Measurements from ENCODE around the gene MAB21L1.

The MAB21L1 gene

DNA sequence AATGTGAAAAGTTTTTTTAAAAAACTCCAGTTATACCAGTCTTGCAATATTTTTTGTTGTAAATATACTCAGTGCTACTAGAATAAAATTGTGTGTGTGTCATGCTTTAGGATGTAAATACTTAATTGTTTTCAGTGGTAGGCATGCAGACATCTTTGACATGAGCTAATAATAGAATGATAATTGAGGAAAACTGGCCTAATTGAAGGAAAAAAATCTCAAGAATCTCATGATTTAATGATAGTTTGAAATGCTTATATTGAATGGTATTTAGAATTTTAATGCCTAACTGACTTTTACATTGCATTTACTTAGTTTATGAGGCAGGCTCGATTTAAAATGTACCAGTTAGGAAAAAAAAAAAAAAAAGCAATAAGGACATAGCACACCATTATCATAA is 3.2 kb upstream of the MAB21L1 start:
- DNase-seq (ENCODE audit: low spot score) = no peak

DNA sequence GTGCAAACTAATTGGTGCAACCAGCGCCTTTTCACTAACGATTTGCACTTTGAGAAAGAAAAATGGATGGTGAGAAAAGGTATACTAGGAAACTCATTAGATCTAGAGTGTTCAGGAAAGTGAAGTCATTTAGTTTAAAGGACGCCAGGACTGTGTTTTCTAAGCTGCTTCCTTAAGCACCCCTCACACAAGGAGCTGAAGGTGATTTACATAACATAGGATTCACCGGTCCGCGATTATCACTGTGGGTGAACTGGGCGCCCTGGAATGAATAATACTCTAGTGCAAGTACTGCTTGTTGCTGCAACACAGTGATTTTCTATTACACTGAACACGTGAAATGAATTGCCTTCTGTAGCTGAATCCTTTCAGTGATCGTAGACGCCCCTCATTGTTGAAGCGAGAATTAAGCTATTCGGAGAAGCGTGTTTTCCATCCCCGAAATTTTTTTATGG is 2.6 kb upstream of the MAB21L1 start:
- DNase-seq (ENCODE audit: low spot score) = no peak

DNA sequence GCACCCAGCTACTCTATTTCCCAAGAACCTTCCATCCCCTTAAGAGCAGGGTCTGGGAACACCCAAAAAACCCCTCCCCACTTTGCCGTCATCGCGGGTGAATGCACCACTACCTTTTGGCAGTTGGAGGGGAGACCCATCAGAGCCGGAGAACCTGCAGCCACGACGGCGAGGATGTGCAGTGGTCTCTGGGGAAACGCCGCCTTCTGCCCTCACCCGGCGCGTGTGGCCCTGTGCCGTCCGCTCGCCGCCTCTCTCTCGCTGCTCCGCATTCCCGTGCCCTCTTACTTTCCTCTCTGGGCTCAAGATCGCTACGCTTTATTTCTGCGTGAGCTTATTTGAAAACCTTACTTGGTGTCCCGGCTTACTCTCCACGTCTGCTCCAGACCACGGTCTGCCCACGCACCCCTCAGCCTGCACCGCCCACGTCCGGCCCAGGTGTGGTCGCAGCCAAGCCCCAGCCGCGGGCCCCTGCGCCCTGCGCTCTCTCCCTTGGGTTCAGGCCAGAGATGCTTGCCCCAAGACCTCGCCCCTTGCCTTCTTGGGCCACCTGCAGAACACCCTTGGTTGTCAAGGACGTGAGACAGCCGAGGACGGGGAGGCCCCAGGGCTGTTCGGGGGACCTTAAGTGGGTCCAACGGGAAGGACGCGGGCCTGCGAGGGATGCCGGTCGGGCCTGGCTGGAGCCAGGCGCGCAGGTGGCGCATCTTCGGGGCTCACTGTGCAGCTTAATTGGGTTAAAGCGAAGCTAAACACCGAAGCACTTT is 2.0 kb upstream of the MAB21L1 start:
- DNase-seq (ENCODE audit: low spot score) = no peak

DNA sequence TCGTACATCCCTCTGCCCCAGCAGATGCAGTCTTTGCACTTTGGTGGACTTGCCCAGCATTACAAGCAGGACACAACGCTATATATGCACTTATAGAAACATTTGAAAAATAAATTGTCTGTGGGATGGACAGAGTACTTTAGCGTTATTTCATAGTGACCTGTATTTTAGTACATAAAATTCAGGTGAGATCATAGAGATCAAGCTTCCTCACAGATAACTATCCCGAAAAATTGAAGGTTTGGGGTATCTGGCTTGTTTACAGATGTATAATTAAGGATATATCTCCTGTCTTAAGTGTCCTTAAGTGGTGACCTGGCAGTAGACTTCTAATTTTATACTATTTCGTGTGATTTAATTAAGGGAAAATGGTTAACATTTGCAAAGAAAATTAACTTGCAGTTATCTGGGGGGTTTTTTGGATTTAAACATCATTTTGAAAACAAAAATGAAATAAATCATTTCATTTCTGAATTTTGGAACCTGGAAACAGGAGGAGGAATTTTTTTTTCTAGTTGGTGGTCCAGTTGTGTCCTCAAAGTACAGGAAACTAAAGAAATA is 977 bp upstream of the MAB21L1 start:
- no peak for DNase-seq (ENCODE audit: low spot score)

GRCh38 chr13:35475212-35475959 is 1.1 kb downstream of the MAB21L1 start:
- DNase-seq (ENCODE audit: low spot score) = no peak

DNA sequence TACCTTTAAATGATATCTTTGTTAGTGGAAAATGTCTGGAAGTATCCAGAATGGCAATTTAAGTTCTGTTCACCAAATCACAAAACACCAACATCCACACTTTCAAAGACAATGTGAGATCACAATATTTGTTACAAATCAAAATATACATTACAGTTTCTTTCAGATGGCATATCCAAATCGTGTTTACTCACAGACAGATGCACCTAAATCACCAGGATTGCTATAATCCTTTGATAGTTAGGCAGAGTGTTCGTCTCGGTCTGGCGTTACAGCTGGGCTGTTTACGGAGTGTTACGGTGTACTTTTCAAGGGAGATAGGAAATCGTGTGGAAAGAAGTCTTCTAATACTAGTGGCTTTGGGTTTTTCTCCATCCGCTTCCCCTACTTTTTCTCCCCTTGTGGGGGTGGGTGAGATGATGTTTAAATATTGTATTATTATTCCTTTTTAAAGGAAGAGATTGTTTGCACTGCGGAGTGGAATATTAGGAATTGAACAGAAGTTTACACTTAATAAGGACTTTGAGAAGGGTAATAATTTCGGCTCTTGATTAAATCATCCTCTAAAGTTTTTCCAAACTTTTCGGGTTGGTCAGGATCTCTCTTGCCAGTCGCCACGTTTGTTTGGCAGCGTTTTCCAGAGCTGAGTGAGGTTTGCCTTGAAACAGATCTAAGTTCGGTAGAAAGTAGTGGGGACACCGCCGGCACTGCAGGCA is 1.8 kb downstream of the MAB21L1 start:
- no peak for DNase-seq (ENCODE audit: low spot score)

DNA sequence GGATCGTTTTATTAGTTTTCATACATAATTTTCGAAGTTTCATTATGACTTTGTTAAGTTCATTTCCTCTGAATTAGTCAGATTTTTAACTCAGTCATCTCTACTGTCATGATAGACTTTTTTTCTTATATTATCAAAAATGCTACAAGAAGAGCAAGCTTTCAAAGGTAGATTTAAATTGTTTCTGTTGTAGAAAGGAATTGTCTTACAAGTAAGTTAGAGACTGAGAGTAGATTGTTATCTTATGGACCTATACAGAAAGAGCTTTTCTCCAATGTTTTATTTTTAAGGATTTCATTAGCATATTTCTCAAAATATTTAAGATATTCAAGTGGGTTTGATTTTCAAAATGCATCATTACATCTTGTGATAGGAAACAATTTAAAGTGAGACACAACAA is 2.7 kb downstream of the MAB21L1 start:
- DNase-seq (ENCODE audit: low spot score) = no peak

GRCh38 chr13:35473206-35473775 is 3.2 kb downstream of the MAB21L1 start:
- DNase-seq (ENCODE audit: low spot score) = no peak

DNA sequence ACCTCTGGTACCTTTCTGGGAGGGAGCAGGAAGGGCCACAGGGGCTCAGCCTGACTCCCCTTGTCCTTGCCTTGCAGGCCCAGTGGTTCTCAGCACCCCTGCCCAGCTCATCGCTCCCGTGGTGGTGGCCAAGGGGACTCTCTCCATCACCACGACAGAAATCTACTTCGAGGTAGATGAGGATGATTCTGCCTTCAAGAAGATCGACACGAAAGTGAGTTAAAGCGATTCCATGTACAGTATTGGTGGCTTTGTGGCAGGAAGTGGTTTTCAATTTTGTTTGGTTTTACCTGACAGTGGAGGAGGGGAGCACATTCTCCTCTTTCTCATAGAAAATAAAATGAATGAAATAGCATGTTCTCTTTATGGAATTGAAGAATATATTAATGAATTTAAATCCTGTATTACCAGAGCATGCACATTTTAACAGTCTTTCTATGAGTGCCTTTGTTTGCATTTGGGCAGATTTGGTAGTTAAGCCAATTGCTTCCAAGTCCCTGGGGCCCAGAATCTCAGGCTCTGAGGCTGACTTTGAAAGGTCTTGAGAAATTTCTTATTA is 4.1 kb downstream of the MAB21L1 start:
- no peak for DNase-seq (ENCODE audit: low spot score)

- DNase-seq (ENCODE audit: low spot score) = no peak
Observed at GRCh38 chr13:35471706-35472322, 4.7 kb downstream of the MAB21L1 start.

DNA sequence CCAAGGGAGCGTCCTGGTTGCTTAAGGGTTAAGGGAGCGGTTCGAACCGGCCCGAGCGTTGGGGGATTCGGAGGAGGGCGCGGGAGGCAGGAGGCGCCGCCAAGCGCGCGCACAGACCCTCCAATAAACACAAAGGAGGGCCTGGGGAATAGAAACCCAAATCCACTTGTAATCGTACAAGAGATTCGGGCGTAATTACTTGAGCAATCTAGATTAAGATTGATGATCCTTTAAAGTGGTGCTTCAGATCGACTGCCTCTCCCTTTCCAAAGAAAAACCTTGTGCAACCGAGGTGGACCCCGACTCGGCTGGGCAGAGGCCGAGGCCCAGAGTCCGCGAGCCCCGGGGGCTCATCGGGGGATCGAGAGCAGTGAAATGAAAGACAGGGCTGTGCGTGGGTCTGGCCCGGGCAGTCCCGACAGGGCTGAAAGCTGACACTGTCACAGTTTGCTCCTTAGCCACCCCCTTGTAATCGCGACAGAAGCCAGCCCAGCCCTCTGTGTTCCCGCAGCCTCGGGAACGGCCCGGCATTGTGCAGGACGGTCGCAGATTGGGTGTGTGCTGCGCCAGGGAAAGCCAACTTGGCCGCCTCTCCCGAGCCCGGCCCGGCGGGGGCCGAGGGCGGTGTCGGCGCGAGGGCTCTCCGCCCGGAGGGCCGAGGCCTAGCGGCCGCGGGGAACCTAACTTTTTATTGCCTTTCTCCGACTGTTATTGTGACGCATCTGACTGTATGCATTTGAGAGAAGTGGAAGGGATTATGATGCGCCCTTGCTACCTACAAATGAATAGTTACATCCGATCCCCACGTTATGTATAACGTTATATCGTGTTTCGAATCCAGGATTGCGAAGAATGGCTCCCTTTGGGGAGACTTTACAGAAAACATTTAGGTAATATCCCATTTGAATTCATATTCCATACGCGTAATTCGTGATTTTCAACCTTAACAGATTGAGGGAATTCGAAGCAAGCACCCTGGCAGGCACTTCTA is 5.5 kb downstream of the MAB21L1 start:
- no peak for DNase-seq (ENCODE audit: low spot score)

DNA sequence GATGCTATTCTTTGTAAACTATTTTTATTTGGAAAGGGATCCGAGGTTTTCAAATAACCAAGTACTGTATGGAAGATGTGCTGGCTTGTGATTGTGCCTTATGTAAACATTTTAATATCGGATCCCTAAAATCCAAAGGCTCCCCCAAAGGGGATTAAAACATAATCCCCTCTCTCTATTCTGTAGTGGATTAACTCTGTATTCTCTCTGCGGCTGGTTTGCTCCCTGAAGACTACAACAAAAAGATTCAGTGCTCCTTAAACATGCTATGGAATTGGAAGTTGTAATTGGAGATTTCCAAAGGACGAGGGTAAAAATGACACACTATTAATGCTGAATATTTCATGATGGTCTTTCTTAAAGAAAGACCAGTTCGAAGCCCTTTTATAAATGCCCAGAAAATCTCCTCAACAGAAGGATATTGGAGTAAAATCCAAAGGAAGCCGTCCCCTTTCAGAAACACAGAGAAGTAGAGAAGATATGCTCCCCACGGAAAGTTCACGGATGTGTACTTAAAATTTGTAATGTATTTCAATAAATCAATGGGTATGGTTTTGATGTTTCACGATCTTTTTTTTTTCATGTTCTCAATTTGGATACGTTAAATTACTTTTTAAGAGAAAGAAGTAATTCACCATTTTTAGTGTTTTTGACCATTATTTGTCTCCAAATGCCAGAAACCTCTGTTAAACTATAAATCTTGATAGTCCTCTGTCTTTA is 6.5 kb downstream of the MAB21L1 start:
- DNase-seq (ENCODE audit: low spot score) = no peak

- no peak for DNase-seq (ENCODE audit: low spot score)
Observed at GRCh38 chr13:35468195-35468594, 8.3 kb downstream of the MAB21L1 start.

GRCh38 chr13:35465371-35465770 is 11.1 kb downstream of the MAB21L1 start:
- DNase-seq (ENCODE audit: low spot score) = no peak

- no peak for DNase-seq (ENCODE audit: low spot score)
Observed at GRCh38 chr13:35460061-35460460, 16.4 kb downstream of the MAB21L1 start.

DNA sequence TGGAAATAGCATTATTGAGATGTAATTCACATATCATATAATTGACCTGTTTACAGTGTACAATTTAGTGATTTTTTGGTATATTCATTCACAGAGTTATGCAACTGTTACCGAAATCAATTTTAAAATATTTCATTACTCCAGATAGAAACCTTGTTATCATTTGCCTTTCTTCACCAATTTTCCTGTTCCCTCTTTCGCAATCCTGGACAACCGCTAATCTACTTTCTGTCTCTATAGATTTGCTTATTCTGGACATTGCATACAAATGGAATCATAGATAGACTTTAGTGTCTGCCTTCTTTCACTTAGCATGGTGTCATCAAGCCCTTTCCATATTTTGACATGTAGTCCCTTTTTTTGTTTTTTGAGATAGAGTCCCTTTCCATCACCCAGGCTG is 19.2 kb downstream of the MAB21L1 start:
- DNase-seq (ENCODE audit: low spot score) = no peak

- DNase-seq (ENCODE audit: low spot score) = no peak
Observed at GRCh38 chr13:35455022-35455421, 21.5 kb downstream of the MAB21L1 start.

- DNase-seq (ENCODE audit: low spot score) = no peak
Observed at GRCh38 chr13:35449821-35450220, 26.7 kb downstream of the MAB21L1 start.

- no peak for DNase-seq (ENCODE audit: low spot score)
Observed at GRCh38 chr13:35448465-35448864, 28.0 kb downstream of the MAB21L1 start.
